ENCODE data around the gene DLGAP1.

GRCh38 chr18:3500016-3500415 lies 955.1 kb downstream of the DLGAP1 start:
- TF ChIP-seq CTBP1 (IDR thresholded peaks at IDR 0.05; ENCODE audit: borderline replicate concordance) (no peak), BHLHE40 (IDR thresholded peaks at IDR 0.05; ENCODE audit: borderline replicate concordance) (no peak), ZNF384 (IDR thresholded peaks at IDR 0.05) (no peak), SP1 (IDR thresholded peaks at IDR 0.05) (no peak), FOXM1 (IDR thresholded peaks at IDR 0.05; ENCODE audit: borderline replicate concordance) (no peak), ARNT (IDR thresholded peaks at IDR 0.05) (no peak), PKNOX1 (IDR thresholded peaks at IDR 0.05) (no peak), SUZ12 (IDR thresholded peaks at IDR 0.05) (no peak), ELF4 (IDR thresholded peaks at IDR 0.05) (no peak), NFRKB (IDR thresholded peaks at IDR 0.05) (no peak), FOXA1 (IDR thresholded peaks at IDR 0.05) (no peak), HDGF (IDR thresholded peaks at IDR 0.05; ENCODE audit: borderline replicate concordance) (no peak), TARDBP (IDR thresholded peaks at IDR 0.05) (no peak)
